Panc1 (cell line): ENCODE measurements around the gene SRXN1.

Experiments
- POLR2AphosphoS5 ChIP-seq: IDR thresholded peaks from 2 replicates; pipeline ENCODE4 v1.6.1; 2012; ENCODE audit warnings: mild to moderate bottlenecking, low read depth, low read length, moderate library complexity
- SIN3A ChIP-seq: IDR thresholded peaks from 2 replicates; pipeline ENCODE4 v1.6.1; 2012; ENCODE audit warnings: low read depth, mild to moderate bottlenecking, low read length, moderate library complexity, borderline replicate concordance; ENCODE audit not compliant: insufficient read depth
- TF ChIP-seq, protein P1 (sequence below): fragments of 450-650 bp; IDR thresholded peaks from 2 replicates; pipeline ENCODE4 v1.5.1; 2017; ENCODE audit warnings: mild to moderate bottlenecking

DNA sequence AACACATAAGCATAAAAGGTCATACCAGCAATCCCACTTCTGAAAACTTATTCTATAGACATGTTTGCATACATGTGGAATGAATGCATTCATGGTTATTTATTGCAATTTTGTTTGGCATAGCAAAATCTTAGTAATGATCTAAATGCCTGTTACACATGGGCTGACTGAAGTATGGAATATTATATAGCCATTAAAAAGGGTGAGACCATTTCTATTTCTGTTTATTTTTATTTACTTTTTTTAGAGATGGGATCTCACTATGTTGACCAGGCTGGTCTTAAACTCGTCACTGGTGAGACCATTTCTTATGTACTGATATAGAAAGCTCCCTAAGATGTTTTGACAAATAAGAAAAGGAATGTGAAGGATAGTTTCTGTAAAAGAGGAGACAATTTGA is 36.9 kb upstream of the SRXN1 start:
- TF ChIP-seq, protein P1, sequence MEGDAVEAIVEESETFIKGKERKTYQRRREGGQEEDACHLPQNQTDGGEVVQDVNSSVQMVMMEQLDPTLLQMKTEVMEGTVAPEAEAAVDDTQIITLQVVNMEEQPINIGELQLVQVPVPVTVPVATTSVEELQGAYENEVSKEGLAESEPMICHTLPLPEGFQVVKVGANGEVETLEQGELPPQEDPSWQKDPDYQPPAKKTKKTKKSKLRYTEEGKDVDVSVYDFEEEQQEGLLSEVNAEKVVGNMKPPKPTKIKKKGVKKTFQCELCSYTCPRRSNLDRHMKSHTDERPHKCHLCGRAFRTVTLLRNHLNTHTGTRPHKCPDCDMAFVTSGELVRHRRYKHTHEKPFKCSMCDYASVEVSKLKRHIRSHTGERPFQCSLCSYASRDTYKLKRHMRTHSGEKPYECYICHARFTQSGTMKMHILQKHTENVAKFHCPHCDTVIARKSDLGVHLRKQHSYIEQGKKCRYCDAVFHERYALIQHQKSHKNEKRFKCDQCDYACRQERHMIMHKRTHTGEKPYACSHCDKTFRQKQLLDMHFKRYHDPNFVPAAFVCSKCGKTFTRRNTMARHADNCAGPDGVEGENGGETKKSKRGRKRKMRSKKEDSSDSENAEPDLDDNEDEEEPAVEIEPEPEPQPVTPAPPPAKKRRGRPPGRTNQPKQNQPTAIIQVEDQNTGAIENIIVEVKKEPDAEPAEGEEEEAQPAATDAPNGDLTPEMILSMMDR = no peak
- TF ChIP-seq POLR2AphosphoS5 (no peak), SIN3A (no peak)
